HG03159 (cell line): ENCODE measurements around the gene RUBCNL.
"Not testable (repeated sequence)": the region's sequence is repeated elsewhere in the genome, so short reads cannot be mapped to it uniquely, and the experiment has no call there.

Source experiments
- ATAC-seq: cut with Tn5 transposase; IDR thresholded peaks from one replicate; pipeline ENCODE4 v1.9.1; 2021; ENCODE audit warnings: mild to moderate bottlenecking, moderate library complexity; ENCODE audit not compliant: unreplicated experiment

RUBCNL gene, protein sequence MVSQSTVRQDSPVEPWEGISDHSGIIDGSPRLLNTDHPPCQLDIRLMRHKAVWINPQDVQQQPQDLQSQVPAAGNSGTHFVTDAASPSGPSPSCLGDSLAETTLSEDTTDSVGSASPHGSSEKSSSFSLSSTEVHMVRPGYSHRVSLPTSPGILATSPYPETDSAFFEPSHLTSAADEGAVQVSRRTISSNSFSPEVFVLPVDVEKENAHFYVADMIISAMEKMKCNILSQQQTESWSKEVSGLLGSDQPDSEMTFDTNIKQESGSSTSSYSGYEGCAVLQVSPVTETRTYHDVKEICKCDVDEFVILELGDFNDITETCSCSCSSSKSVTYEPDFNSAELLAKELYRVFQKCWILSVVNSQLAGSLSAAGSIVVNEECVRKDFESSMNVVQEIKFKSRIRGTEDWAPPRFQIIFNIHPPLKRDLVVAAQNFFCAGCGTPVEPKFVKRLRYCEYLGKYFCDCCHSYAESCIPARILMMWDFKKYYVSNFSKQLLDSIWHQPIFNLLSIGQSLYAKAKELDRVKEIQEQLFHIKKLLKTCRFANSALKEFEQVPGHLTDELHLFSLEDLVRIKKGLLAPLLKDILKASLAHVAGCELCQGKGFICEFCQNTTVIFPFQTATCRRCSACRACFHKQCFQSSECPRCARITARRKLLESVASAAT

DNA sequence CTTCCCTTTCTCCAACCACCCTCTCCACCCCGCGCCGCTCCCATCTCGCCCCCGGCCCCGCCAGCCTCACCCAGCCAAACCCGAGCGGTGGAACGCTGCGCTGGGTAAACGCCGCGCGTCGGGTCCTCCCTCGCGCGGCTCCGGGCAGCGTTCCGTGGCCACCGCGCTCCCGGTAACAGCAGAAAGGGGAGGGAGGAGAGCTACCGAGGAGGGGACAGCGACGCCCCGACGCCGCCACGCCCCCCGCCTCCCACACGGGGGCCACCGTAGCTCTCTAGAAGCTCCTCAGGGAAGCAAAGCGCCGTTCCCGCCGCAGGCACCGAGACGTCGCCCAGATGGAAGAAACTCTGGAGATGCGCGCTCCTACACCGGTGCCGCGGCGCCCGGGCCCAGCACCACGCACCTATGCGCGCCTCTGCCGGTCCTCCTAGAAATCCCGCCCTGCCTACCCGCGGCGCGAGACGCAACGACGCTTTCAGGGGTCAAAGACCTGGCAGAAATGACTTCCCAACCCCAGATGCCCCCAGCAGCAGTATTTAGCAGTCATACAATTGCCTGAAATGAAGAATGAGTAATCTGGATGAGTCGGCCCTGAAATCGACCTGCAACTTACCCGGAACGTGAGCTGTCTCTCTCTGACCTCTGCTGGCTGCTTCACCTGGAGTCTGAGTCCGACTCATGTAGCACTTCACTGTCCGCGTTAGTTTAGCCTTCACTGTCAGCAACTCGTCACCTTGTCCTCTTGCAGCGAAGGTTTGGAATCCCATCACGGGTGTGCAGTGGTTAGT lies at the start of gene RUBCNL:
TSS of gene RUBCNL (minus strand) at position 189 of the 788 bp plus-strand sequence. CDS start 14,777 bp downstream, outside the sequence.
- peak; percentile 32 for ATAC-seq

- not testable (repeated sequence) for ATAC-seq
Measured at GRCh38 chr13:46429558-46429957, 42.5 kb upstream of the RUBCNL start.

- no peak for ATAC-seq
Measured at GRCh38 chr13:46405457-46405856, 18.4 kb upstream of the RUBCNL start.

DNA sequence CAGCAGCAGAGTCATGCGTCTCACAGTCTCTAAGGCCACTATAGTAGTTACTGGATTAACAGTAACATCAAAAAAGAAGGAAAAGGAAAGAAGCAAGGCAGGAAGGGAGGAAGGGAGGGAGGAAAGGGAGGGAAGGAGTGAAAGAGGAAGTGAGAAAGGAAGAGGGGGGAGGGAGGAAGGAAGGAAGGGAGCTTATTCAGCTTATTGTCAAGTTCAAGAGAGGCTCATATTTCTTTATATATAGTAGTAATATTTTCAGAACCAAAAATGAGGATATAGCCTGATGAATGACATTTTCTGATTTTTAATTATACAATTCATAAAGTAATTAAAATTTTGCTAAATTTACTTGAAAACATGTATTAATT lies 17.7 kb upstream of the RUBCNL start:
- no peak for ATAC-seq

DNA sequence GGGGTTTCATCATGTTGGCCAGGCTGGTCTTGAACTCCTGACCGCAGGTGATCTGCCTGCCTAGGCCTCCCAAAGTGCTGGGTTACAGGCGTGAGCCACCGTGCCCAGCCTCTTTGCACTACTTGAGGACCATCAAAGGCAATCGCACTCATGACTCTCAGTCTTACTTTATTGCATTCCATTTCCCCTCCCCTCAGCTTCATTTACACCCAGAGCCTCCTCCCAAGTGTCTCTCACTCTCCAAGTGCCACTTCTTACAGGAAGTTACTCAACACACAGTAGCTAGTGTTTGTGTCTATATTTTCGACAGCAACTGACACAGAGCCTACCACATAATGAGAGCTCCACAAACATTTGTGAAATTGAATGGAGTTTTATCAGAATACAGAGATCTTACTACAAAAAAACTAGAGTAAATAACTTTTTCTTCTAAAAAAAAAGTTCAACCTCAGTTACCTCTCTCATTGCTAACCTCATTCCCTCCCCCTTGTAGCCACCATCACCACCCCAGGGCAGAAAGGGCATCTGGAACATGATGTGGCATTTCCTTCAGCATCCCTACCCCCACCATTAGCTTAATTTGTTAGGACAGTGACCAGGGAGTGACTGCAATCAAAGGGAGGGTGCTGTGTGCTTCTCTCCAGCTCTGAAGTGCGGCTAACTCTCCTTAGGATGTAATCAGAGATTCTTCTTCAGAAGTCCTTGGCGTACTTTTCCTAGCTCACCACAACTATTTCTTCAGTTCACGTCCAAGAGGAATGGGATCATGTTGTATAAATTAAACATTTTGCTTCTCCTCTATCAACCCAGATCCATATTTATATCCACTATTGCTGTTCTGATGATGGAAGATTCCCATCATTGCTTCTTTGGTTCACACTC lies 17.0 kb upstream of the RUBCNL start:
- ATAC-seq: no peak

DNA sequence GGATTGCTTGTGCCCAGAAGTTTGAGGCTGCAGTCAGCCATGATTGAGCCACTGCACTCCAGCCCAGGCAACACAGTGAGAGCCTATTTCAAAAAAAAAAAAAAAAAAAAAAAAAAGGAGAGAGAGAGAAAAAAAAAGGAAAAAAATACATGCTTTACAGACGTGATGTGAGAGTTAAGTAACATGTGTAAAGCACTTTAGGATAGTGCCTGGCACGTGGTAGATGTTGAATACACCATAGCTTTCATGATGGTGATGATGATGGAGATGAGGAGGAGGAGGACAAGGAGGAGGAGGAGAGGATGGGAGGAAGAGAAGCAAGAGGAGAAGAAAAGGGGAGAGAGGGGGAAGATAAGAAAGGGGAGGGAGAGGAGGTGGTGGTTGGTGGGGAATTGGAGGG lies 15.1 kb upstream of the RUBCNL start:
- no peak for ATAC-seq

- ATAC-seq: no peak
Measured at GRCh38 chr13:46401432-46401831, 14.4 kb upstream of the RUBCNL start.

- ATAC-seq: no peak
Measured at GRCh38 chr13:46396341-46396740, 9.3 kb upstream of the RUBCNL start.

GRCh38 chr13:46392967-46393366 lies 5.9 kb upstream of the RUBCNL start:
- ATAC-seq: no peak

GRCh38 chr13:46389457-46390451 lies 2.7 kb upstream of the RUBCNL start:
- peak; percentile 51 for ATAC-seq

GRCh38 chr13:46388846-46389245 lies 1.8 kb upstream of the RUBCNL start:
- ATAC-seq: no peak

- ATAC-seq: no peak
Measured at GRCh38 chr13:46388308-46388707, 1.3 kb upstream of the RUBCNL start.

DNA sequence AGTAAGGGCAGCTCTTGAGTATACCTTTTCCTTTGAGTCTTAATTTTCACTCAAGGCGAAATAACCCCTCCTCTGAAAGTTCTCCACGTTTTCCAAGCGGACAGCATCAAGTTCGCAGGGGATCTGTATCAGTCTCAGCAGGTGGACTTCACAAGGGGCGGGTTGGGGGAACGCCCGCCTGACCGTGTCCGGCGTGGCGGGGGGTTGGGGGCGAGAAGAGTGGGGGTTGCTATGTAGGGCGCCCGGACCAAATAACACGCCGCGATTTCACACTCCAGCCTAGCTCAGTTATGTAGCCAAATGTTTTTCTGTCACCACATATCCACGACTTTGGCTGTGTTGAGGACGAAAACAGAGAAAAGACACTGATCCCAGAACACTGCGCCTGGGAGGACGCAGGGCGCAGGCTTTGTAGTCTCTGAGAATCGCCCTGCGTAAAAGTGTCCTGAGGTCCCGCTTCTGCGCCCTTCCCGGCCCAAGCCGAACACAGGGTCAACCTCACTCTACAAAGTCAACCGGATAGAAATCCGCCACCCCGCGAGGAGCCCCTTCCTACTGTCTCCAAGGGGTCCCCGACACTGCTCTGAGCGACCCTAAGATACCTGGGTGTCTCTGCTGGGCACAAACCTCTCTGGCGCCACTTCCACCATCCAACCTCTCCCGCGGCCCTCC lies 524 bp downstream of the RUBCNL start:
- no peak for ATAC-seq

DNA sequence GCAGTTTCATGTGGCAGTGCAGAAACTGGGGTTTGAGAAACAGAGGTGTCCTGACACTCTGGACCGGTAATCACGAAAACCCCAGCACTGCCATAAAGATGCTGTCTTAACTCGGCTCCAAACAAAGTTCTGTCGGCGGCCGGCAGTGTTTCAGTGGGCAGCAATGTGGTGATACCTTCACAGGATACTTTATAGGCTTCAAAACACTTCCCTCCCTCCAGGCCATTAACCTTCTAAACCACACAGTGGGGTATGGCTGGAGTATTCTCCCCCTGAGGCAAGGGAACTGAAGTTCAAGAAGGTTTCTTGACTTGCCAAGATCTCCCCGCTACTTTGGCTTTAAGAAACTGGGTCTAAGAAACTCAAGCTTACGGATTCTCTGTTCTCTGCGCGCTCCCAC lies 1.1 kb downstream of the RUBCNL start:
- no peak for ATAC-seq

GRCh38 chr13:46383383-46383782 lies 3.7 kb downstream of the RUBCNL start:
- ATAC-seq: no peak

GRCh38 chr13:46382224-46382623 lies 4.8 kb downstream of the RUBCNL start:
- peak; percentile 39 for ATAC-seq

- no peak for ATAC-seq
Measured at GRCh38 chr13:46380242-46380641, 6.8 kb downstream of the RUBCNL start.

GRCh38 chr13:46379611-46380010 lies 7.4 kb downstream of the RUBCNL start:
- no peak for ATAC-seq

GRCh38 chr13:46378411-46378810 lies 8.6 kb downstream of the RUBCNL start:
- ATAC-seq: no peak
